Vagina (tissue), 2 donors: ENCODE measurements around the gene NGFR. TPM values are rescaled to one million over a fixed set of nuclear protein-coding genes. Genes with fewer than 3 reads are reported as not detected.

Experiments
- DNase-seq, 2 donors: peaks; one replicate each; pipeline ENCODE4 v3.0.0-alpha.2; 2017; ENCODE audit errors: extremely low spot score in 2 of 2
- H3K27ac ChIP-seq: fragments of 200-600 bp; sonication (generic); one replicate; pipeline ENCODE4 v1.5.1; 2019
- H3K27me3 ChIP-seq: fragments of 200-600 bp; sonication (generic); one replicate; pipeline ENCODE4 v1.5.1; 2019
- H3K36me3 ChIP-seq, 2 donors: fragments of 200-600 bp; sonication (generic); one replicate each; pipeline ENCODE4 v1.5.1; 2017 to 2019
- H3K4me1 ChIP-seq: fragments of 200-600 bp; sonication (generic); one replicate; pipeline ENCODE4 v1.5.1; 2019
- H3K4me3 ChIP-seq, 2 donors: fragments of 200-600 bp; sonication (generic); 1 replicate in 1 of 2; 2 replicates in 1 of 2; pipeline ENCODE4 v1.5.1; 2016 to 2019
- H3K9me3 ChIP-seq: fragments of 200-600 bp; sonication (generic); one replicate; pipeline ENCODE4 v1.5.1; 2019
- POLR2A ChIP-seq, 2 donors: fragments of 450-650 bp; IDR thresholded peaks; one replicate each; pipeline ENCODE4 v1.6.1; 2017; ENCODE audit warnings: antibody characterized with exemption in 2 of 2, mild to moderate bottlenecking in 2 of 2, moderate library complexity in 2 of 2
- POLR2AphosphoS5 ChIP-seq, 2 donors: sonication (generic); formaldehyde crosslinking; IDR thresholded peaks; one replicate each; pipeline ENCODE4 v1.9.0; 2017; ENCODE audit warnings: antibody characterized with exemption in 2 of 2, mild to moderate bottlenecking in 2 of 2, low read depth in 1 of 2; ENCODE audit not compliant: insufficient read depth in 1 of 2
- intact Hi-C: fragments of 100-400 bp; cut with DNase I; formaldehyde crosslinking; loops from one replicate; pipeline ENCODE4 v1.15.1; 2023
- total RNA-seq: library from RNA; depleted of rRNA; stranded (reverse); fragments of >200 nt; gene quantifications from one replicate; pipeline ENCODE4 v1.2.3, GENCODE V29; 2016
- TF ChIP-seq, protein P1 (sequence below), 3 experiments: fragments of 450-650 bp in 2 of 3; fragments of 200-600 bp in 1 of 3; sonication (generic) in 1 of 3; IDR thresholded peaks; one replicate each; pipeline ENCODE4 v1.5.1; 2017 to 2019; ENCODE audit warnings: antibody characterized with exemption in 3 of 3, mild to moderate bottlenecking in 2 of 3, moderate library complexity in 2 of 3

The NGFR gene
- total RNA-seq, 1 donor from 2014 or later, result 41.7 TPM

- DNase-seq, result no peak
- no peaks in the 10 kb centered on the region for H3K27me3 ChIP-seq
- no peaks in the 10 kb centered on the region for H3K36me3 ChIP-seq
Measured at GRCh38 chr17:49456183-49456965, 38.7 kb upstream of the NGFR start.

DNA sequence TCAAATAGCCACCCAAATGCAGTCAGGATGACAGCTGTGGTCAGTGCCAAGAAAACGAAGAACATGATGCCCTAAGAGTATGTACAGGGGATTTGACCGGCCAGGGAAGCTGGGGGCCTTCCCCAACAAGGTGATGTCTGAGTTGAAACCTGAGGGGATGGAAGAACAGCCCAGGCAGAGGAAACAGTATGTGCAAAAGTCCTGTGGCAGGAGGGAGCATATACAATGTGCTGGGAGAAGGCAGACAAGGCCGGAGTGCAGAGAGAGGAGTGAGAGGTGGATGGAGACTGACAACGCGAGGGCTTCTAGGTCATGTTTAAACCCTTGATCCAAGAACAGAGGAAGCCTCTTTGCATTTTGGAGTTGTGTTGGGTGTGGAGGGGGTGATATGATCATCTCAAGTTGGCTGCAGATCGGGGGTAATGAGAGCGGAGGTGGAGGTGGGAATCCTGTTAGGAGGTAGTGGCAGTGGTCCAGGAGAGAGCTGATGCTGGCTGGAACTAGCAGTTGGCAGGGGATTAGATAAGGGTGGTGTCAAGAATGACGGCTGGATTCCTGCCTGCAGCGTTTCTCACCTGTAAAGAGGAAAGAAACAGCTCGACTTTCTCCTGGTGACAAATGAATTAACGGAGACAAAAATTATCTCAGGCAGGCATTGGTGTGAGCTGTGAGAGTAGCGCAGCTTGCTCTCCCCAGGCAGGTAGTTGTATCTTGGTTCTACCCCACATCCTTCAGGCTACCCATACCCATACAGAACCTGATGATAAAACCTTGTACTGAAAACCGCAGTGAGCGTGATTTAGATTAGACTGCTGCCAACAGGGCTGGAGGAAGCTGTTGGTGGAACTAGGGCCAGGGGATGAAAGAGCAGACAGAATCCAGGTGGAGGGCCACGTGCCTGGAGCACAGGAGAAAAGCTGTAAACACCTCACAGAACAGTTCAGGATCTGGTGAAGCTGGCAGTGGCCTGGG is 37.2 kb upstream of the NGFR start:
- DNase-seq, result no peak
- no peak overlapping the region for H3K4me3 ChIP-seq
- TF ChIP-seq, protein P1, sequence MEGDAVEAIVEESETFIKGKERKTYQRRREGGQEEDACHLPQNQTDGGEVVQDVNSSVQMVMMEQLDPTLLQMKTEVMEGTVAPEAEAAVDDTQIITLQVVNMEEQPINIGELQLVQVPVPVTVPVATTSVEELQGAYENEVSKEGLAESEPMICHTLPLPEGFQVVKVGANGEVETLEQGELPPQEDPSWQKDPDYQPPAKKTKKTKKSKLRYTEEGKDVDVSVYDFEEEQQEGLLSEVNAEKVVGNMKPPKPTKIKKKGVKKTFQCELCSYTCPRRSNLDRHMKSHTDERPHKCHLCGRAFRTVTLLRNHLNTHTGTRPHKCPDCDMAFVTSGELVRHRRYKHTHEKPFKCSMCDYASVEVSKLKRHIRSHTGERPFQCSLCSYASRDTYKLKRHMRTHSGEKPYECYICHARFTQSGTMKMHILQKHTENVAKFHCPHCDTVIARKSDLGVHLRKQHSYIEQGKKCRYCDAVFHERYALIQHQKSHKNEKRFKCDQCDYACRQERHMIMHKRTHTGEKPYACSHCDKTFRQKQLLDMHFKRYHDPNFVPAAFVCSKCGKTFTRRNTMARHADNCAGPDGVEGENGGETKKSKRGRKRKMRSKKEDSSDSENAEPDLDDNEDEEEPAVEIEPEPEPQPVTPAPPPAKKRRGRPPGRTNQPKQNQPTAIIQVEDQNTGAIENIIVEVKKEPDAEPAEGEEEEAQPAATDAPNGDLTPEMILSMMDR (IDR thresholded peaks at IDR 0.05), result no peak
- no peak for TF ChIP-seq POLR2A (IDR thresholded peaks at IDR 0.05)
- no peak for TF ChIP-seq POLR2AphosphoS5 (IDR thresholded peaks at IDR 0.05; ENCODE audit: insufficient read depth in 1 of 2, low read depth in 1 of 2)
- H3K36me3 ChIP-seq, result no peaks in the 10 kb centered on the region
- intact Hi-C loops, result no loop called here
- no peaks in the 10 kb centered on the region for H3K9me3 ChIP-seq
- H3K27ac ChIP-seq, result no peak overlapping the region
- H3K27me3 ChIP-seq, result no peaks in the 10 kb centered on the region
- H3K4me1 ChIP-seq, result no peaks in the 10 kb centered on the region

More at GRCh38 chr17:49456183-49456965, 38.7 kb upstream of the NGFR start:
- Histone ChIP-seq H3K4me1 (no peaks in the 10 kb centered on the region), H3K9me3 (no peaks in the 10 kb centered on the region), H3K27ac (no peak overlapping the region), H3K4me3 (no peak overlapping the region)
- intact Hi-C loops, result no loop called here
- TF ChIP-seq POLR2A (IDR thresholded peaks at IDR 0.05) (no peak), POLR2AphosphoS5 (IDR thresholded peaks at IDR 0.05; ENCODE audit: insufficient read depth in 1 of 2, low read depth in 1 of 2) (no peak)
- TF ChIP-seq, protein P1 (IDR thresholded peaks at IDR 0.05), result no peak

DNA sequence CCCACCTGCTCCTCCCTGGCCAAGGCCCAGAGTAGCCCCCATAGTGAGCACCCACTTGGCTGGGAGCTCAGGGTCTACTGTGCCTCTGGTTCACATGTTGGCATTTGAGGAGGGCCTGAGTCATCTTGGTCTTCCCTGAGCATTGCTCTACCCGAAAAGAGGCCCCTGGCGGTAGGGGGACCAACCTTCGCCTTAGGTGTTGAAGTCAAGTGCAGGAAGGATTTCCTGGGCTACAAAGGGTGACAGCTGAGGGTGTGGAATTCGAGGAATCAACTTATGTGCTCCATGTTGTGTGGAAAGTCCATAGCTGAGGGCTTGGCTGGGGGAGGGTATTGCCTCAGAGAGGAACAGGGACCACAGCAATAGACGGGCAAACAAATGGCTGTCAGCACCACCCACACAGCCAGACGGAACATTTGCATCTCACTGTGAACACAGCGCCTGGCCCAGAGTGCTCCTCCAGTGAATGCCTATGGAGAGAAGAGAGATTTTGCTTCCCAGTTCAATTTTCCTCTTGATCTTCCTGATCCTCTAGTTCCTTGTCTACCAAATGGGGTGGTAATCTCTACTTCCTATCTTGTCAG is 35.6 kb upstream of the NGFR start:
- H3K9me3 ChIP-seq, result no peaks in the 10 kb centered on the region
- TF ChIP-seq POLR2AphosphoS5 (IDR thresholded peaks at IDR 0.05; ENCODE audit: insufficient read depth in 1 of 2, low read depth in 1 of 2) (no peak), POLR2A (IDR thresholded peaks at IDR 0.05) (no peak)
- TF ChIP-seq, protein P1 (IDR thresholded peaks at IDR 0.05), result no peak
- H3K36me3 ChIP-seq, result no peaks in the 10 kb centered on the region
- no peaks in the 10 kb centered on the region for H3K4me1 ChIP-seq
- no peak overlapping the region for H3K27ac ChIP-seq
- no peak for DNase-seq
- no peaks in the 10 kb centered on the region for H3K27me3 ChIP-seq
- no peak overlapping the region for H3K4me3 ChIP-seq
- intact Hi-C loops, result no loop called here

DNA sequence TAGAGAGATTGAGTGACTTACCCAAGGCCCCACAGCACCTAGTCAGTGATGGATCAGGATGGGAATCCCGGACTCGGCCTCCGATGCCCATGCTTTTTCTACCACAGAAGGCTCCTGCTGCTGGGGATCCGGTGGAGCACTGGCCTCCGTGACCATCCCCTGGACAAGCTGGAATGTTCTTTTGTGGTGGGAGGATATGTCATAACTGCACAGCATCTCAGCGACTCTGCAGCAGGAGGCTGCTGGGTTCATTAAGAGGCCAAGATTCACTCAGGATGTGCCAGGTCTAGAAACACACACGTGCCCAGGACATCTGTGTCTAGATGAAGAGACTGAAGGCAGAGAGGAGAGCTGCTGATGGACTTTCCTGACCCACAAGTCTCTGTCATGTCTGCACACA is 34.7 kb upstream of the NGFR start:
- no peak overlapping the region for H3K4me3 ChIP-seq
- no peak overlapping the region for H3K27ac ChIP-seq
- DNase-seq, result no peak
- TF ChIP-seq, protein P1 (IDR thresholded peaks at IDR 0.05), result no peak
- no peak for TF ChIP-seq POLR2A (IDR thresholded peaks at IDR 0.05)
- no peaks in the 10 kb centered on the region for H3K4me1 ChIP-seq
- no peaks in the 10 kb centered on the region for H3K27me3 ChIP-seq
- no peaks in the 10 kb centered on the region for H3K36me3 ChIP-seq
- H3K9me3 ChIP-seq, result no peaks in the 10 kb centered on the region
- intact Hi-C loops, result no loop called here
